GDM1 (cell line): ENCODE results near the gene B3GNT9.
"Not testable (repeated sequence)": the region's sequence is repeated elsewhere in the genome, so short reads cannot be mapped to it uniquely, and the experiment has no call there.

Experiments
- DNase-seq: peaks from one replicate; lab custom pipeline; 2025; lab: John Stamatoyannopoulos, UW

B3GNT9 gene

DNA sequence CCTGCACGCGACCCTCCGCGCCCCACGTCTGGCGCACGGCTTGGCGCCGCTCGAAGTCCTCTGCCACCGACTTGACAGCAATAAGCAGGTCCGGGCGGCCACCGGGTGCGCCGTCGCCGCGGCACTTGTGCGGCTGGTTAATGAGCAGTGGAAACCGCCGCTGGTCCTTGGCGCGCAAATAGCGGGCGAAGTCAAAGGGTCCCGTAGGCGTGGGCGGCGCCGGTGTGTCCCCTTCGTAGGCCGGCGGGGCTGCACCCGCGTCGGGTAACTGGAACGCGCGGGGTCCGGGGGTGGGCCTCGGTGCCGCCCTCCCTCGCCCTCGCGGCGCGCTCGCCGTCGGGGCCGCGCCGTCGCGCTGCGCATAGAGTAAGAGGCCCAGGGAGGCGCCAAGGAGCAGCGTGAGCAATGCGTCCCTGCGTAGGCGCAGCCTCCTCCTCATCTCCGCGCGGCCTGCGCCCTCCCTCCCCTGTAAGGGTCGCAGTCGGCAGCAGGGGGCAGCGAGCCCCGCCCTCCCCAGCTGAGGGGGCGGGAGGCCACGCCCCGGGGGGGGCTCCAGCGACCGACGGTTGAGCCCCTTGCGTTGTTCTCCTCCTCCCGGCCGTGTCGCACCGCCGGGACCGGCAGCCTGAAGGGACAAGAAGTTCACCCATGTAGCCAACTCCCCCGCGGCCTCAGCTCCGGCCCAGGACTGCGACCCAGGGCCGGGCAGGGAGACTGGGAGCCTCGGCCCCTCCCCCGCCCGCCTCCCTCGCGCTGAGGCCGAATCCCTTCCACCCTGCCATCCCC lies 558 bp downstream of the B3GNT9 start:
- no peak for DNase-seq

DNA sequence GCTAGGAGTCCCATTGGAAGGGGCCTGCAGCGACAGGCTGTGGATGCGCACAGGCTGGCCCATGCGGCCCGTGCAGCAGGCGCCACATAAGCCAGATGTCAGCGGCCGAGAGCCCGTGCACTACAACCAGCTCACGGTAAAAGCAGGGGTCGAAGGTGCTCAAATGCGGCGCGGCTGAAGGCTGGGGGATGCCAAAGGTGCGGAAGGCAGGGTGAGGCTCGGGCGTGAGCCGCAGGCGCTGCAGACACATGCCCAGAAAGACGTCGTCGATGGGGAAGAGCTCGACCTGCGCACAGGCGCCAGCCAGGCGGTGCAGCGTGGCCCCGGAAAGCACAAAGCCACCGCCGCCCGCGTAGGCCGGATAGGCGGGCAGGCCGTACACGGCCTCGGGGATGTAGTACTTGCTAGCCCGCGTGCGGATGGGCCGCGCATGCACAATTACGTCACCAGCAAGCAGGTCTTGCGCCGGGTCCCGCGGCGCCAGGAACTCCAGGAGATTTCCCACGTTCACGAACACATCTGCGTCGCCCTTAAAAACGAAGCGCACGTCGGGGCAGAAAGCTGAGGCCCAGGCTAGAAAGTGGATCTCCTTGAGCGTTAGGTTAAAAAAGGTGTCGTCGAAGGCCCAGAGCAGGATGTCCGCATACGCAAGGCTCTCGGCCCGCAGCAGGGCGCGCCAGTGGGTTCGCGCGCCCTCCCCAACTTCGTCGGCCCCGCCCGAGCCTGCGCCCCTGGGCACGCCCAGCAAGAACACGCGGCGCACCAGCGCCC lies 1.3 kb downstream of the B3GNT9 start:
- no peak for DNase-seq

DNA sequence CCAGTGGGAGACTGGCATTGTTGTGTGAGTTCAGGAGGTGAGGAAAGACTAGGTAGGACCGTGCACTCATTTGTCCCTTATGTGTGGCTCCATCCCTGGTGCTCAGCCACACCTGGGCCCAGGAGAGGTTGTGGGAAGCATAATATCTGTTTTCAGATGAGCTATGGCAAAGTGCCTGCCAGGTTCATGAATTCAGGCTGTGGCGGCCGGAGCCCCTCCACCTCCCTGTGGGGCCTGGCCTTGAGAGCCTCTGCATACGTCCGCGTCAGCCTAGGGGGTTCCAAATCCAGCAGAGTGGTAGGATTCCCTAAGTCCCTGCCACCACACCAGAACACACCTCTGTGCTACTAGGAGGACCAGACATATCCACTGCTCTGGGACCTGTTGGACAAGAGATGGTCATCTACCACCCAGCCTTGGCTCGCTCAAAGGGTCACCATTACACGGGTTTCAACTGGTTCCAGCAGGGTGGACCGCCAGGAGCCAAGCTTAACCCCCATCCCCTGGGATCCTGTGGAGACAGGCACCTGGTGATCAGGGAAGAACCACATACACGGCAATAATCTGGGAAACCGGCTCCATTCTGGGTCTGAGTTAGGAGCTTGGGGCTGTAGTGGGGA lies 2.0 kb downstream of the B3GNT9 start:
- no peak for DNase-seq

DNA sequence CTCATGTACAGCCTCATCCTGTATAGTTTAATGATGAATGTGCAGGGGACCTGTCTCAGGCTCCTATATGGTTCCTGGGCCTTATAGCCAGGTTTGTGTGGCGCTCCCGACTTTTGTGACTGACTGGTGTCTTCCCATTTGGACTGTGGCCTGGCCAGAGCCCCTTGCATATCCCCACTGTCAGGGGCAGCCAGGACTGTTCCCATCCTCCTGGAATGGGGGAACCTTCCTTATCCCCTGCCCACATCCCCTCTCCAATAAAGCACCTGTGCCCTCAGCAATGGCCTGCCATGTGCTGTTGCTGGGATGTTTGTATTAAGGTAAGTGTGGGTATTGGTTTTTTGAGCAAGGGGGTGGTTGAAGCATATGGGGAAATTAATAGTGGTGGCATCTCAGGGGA lies 2.6 kb downstream of the B3GNT9 start:
- no peak for DNase-seq

DNA sequence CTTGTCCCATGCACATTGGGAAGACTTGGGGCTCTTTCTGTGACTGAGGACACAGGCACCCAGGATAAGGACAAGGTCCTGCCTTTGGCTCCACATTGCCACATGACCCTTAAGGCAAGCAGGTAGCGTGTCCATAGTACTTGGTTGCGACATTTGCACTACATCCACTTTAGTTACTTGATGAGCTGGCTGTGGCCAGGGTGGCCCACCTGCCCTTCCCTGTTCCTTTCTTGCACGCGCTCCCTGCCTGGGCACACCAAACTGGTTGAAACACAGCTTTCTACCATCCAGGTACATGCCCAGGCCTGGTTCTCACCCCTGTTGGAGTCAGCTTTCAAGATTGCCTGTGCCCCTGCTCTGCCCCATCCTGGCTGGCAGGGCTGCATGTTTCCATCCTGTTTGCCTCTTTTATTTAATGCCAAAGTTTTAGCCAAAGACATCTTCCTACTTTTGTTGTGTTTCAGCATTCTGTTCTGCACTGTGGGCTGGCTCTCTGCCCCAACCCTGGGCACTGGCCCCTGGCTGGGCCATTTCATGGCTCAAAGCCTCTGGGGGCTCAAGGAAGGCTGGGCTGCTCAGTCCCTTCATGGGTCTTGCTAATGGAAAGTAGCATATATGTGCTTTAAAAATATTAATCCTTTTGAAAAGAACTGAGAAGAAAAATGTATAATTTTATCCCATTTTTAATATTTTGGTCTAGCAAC lies 3.2 kb downstream of the B3GNT9 start:
- DNase-seq, result no peak

DNA sequence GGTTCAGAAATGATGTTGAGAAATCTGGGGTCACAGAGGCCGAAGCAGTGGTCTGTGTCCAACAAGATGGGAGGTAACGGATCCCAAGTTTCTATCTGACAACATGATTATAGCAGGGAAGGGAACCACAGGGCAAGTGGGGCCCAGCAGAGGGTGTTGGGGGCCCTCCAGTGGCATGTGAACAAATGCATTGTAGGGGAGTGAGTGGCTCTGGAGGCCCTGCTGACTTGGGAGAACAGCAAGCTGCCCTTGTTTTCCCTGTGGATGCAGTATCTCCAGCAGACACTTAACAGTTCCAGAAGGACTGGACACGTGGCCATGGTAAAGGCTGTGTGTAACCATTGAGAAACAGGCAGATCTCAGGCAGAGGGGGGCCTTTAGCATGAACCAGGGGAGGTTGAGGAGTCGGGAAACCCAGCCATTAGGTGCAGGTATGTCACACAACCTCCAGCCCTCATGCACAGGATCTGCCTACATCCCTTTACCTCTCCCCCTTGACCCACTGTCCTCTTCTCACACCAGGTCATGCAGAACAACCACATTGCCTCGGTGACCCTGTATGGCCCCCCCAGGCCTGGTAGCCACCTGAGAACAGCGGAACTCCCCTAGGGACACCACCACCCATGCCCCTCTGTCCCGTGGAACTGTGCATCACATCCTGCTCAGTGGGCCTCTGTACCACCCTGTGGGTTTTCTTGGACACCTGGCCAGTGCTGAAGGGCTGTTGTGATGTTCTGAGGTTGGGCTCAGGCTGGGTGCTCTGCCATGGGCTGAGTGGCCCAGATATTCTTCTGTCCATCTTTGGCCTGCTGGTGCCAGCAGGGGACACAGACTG lies 4.1 kb downstream of the B3GNT9 start:
- no peak for DNase-seq

DNA sequence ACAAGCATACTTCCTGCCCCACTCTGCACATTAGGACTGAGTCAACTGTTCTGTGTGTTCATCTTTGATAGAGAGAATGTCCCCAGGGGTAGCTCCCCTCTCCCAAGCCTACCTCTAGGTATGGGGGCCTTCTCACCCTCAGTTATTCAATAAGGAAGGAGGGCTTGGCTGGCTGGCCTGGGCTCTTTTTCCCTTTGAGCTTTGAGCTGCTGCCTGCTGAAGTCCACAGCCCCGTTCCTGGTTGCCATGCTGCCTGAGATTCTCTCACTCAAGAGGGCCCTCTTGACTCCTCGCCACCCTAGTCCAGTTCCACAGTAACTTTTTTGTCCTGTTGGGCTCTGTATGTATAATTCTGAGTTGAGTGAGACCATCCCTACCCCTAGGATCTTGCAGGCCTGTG lies 5.1 kb downstream of the B3GNT9 start:
- DNase-seq, result no peak

DNA sequence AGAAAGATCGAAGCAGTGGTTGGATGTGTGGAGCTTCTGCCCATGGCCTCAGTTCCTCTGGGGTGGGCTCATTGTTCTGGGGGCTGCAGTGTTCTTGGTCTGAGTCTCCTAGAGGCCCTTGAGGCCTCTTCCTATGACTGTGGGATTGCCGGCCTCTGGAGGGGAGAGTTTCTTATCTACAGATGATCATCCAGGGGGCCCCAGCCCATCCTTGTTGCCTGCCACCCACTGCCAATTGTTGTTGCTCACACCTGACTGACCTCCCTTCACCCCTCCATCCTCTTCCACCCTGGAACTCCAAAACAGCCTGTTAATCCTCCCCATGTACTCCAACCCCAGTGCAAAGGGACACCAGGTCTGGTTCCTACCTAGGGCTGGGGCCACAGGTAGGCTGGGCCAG lies 5.9 kb downstream of the B3GNT9 start:
- no peak for DNase-seq

DNA sequence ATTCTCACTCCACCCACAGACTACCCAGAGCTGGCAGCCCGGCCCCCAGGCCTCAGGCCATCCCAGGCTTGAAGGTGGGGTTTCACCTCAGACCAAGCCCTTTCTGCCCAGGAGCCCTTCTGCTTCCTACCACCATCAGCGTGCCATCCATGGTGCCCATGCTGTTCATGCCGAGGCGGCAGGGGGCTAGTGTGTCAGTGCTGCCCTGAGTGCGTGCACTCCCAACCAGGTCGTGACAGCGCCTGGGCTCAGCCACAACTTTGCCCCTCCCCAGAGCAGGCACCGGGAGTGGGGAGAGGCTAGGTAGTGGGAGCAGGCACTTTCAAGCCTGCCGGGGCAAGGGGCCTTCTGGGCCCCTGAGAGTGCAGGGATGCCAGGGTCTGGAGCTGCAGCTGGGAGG lies 8.5 kb downstream of the B3GNT9 start:
- no peak for DNase-seq

DNA sequence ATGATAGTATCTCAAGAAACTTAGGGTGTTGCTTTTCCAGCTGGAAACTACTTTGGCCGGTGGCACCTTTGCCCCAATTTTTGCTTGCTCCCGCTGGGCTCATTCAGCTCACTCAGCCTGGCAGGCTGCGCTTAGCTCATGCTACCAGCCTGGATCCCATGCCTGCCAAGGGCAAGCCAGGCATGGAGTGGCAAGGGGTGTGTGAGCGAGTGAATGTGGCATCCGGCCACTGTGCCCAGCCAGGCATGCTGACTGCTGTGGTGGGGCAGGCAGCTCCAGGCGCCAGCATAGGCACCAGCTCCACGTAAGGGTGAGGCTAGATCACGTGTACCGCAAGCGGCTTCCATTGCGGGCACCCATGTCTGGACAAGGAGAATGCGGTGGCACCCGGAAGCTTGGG lies 9.4 kb downstream of the B3GNT9 start:
- no peak for DNase-seq

DNA sequence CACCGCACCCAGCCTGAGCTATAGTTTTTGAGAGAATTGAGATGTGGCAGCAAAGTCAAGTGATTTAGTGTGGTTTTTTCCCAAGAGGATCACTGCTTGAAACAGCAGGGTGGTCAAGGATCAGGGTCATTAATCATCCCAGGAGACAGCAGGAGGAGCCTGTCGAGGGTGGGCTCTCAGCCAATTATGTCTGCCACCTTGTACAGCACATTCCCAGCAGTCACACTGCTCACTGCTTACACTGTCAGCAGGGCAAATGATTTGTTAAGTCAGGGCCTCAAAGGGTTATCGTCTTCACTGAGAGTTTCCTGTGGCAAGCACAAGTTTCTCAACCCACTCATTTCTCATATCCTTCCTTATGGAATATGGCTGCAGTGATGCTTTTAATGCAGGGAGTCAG lies 13.2 kb downstream of the B3GNT9 start:
- no peak for DNase-seq

DNA sequence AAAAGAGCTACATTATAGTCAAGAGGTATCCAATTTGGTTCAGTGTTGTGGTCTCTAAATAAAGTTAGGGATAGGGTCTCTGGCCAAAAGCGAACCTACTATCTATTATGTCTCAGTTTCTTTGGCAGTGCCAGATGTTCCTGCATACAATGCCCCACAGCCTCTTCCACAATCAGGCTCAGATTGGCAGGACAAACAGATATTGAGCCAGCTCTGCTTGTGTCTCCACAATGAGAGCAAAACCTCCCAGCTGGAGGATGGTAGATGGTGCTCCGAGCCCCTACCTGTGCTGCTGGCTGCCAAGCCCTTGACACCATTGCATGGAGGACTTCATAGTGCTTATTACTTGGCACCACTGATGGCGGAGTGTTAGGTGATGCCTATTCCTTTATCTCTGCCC lies 21.4 kb downstream of the B3GNT9 start:
- no peak for DNase-seq

DNA sequence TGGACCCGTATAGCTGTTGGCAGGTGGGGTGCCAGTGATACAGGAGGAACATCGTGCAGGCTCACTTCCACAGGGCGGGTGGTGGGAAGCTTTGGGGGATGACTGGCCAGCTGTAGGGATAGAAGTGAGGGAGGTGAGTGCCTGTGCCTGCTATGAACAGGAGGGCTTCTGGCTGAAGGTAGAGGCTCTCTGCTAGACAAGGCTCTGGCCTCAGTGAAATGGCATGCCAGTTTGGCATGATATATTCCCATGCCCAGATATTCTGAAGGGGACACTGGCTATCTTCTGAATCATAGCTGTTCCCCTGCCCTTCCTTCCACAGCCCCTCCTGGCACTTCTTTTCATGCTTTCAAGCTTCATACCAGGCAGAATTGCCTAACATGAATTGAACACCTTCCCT lies 21.9 kb downstream of the B3GNT9 start:
- no peak for DNase-seq

DNA sequence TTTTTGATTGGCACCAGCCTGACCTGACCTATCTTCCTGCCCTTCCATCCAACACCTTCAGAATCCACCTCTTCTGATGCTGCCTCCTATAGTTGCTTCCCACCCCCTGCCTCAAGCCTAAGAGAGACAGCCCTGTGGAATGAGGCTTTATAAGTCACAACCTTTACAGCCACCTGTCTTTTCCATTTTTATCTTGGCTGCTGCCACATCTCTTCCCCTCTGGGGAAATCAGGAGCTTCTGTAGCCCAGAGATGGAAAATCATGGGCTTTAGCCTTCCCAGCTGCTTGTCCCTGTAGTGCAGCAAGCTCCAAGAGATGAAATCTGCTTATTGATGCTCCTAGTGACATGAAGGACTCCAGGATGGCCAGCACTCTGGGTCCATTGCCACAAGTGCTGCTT lies 22.4 kb downstream of the B3GNT9 start:
- no peak for DNase-seq

DNA sequence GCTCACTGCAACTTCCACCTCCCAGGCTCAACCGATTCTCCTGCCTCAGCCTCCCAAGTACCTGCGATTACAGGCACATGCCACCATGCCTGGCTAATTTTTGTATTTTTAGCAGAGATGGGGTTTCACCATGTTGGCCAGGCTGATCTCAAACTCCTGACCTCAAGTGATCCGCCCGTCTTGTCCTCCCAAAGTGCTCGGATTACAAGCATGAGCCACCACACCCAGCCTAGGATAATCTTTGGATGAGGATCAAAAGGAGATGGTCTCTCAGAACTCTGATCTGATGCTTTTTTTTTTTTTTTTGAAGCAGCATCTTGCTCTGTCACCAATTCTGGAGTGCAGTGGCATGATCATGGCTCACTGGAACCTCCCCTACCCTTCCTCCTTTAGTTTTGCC lies 28.0 kb downstream of the B3GNT9 start:
- not testable (repeated sequence) for DNase-seq

DNA sequence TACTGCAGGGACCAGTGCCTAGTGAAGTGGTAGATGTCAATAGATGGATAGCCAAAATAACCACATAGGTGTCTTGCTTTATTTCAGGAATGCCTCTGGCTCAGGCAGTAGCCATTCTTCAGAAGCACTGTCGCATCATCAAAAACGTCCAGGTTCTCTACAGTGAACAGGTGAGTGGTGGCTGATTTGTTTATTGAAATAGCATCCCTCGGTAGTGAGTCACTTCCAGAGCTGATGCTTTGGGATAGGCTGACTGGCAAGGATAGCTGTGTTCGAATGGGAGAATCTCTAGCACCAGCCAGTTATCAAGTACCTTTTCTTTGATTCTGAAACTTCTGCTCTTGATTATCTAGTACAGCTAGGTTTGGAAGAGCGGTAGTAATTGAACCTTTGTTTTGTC lies 30.8 kb downstream of the B3GNT9 start:
- no peak for DNase-seq

DNA sequence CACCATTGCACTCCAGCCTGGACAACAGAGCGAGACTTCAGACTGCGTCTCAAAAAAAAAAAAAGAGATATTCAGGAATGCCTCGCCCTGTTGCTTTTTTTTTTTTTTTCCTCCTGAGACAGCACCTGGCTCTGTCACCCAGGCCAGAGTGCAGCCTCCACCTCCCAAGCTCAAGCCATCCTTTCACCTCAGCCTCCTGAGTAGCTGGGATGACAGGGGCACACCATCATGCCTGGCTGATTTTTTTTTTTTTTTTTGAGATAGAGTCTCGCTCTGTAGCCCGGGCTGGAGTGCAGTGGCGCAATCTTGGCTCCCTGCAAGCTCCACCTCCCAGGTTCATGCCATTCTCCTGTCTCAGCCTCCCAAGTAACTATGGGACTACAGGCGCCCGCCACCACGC lies 33.1 kb downstream of the B3GNT9 start:
- no peak for DNase-seq

DNA sequence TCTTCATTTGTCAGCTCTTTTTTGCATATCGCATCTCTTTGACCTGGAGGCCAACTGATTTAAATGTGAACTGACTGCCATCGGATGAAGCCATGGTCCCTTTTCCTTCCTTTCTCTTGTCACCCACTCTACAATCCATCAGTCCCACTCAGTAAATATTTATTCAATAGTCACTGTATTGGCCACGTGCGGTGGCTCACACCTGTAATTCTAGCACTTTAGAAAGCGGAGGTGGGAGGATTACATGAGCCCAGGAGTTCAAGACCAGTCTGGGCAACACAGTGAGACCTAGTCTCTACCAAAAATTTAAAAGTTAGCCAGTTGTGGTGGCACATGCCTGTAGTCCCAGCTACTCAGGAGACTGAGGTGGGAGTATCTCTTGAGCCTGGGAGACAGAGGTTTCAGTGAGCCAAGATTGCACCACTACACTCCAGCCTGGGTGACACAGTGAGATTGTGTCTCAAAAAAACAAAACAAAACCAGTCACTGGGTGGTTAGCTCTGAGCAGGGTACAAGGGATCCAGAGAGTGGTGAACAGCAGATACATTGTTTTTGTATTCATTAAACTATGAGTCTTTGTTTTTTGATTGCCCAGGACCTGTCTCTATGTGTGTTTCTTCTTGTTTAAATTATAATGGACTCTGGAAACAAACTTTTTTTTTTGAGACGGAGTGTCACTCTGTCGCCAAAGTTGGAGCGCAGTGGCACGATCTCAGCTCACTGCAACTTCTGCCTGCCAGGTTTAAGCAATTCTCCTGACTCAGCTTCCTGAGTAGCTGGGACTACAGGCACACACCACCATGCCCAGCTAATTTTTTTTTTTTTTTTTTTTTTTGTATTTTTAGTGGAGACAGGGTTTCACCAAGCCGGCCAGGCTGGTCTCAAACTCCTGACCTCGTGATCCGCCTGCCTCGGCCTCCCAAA lies 34.1 kb downstream of the B3GNT9 start:
- no peak for DNase-seq

DNA sequence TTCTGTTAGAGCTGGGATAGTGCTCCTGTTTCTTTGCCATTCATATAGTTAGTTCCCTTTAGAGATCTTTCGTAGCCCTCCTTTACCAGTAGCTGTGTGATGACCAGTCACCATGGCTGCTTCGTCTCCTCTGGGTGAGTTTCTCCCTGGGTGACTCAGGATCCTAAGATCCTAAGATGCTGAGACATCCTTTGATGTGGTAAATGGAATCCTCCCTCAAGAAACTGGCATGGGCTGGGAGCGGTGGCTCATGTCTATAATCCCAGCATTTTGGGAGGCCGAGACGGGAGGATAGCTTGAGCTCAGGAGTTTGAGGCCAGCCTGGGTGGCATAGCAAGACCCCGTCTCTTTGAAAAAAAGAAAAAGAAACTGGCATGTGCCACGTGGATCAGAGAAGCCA lies 35.2 kb downstream of the B3GNT9 start:
- DNase-seq, result no peak

DNA sequence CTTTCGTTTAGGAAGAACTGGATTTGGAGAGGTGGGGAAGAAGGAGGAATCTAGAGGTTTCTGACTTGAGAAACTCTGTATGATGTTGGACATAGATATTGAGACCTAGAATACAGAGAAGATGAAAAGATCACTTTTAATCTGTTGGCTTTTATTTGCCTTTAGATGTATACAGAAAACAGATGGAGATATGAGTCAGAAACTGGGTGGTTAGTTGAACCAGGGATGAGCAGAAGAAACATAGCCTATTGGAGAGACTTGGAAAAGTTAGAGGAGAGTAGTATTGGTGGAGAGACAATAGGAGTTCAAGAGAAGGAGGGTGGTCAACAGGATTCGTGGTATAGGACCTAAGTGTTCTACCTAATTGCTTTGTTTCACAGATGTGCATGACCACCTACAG lies 36.0 kb downstream of the B3GNT9 start:
- no peak for DNase-seq
